Left forelimb (tissue), 1 donor: Measurements from ENCODE around the gene MEGF11.

Experiments used
- DNase-seq: peaks from one replicate; pipeline ENCODE4 v3.0.0-alpha.2; 2018; ENCODE audit warnings: low spot score

The MEGF11 gene

DNA sequence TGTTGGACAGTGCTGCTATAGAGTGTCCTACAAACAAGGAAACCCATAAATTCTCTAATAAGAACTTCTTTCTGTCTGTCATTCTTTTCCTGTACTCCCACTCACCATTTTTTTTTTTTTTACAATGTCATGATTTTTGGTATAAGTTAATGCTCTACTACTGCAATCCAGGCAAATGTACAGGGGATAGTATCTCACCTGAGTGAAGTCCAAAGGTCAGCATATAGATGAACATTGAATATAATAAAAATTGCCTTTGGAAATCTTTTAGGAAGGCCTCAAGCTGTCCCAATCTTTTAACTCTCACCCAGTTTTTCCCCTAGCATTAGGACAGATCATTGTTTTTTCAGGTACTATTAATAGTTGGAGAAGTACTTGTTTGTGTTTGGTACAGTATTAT, 405.6 kb downstream of the MEGF11 start:
- DNase-seq, result no peak

DNA sequence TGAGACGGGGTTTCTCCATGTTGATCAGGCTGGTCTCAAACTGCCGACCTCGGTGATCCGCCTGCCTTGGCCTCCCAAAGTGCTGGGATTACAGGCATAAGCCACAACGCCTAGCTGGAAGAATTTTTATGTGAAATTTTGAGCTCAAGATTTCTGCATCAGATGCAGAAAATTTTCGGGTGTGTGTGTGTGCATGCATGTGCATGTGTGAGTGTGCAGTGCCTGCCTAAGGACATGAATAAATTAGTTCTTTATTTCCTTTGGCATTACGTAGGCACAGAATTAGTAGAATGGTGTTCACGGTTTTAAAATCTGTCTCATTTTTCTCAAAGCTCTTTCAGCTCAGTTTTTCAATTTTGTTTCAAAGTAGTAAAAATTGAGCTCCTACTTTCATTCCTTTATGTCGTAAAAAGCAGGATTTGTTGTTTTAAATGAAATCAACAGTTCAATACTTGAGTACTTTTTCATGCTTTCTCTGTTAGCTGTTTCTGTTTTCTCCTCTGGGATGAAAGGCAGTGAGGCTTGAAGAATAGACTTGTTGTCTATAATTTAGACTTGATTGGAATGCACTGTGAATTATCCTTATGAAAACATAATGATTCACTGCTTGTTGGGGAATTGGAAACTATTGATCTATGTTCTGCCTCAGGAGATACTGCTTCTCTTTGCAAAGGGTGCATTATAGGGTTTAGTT, 407.6 kb downstream of the MEGF11 start:
- no peak for DNase-seq
